Right atrium auricular region (tissue), 2 donors: ENCODE measurements around the gene CCT7. TPM values are rescaled to one million over a fixed set of nuclear protein-coding genes. Genes with fewer than 3 reads are reported as not detected.
"Not testable (repeated sequence)": the region's sequence is repeated elsewhere in the genome, so short reads cannot be mapped to it uniquely, and the experiment has no call there.

ENCODE experiments used
- DNase-seq: peaks from one replicate; pipeline ENCODE4 v3.0.0-alpha.2; 2019; ENCODE audit warnings: low spot score
- H3K27ac ChIP-seq, 2 donors: fragments of 200-600 bp; sonication (generic); 1 replicate in 1 of 2; 2 replicates in 1 of 2; pipeline ENCODE4 v1.5.1; 2016 to 2019
- H3K27me3 ChIP-seq, 2 donors: fragments of 200-600 bp; sonication (generic); one replicate each; pipeline versions ENCODE4 v1.5.1 to v1.6.0; 2017 to 2019
- H3K36me3 ChIP-seq: fragments of 200-600 bp; sonication (generic); one replicate; pipeline ENCODE4 v1.5.1; 2016
- H3K4me1 ChIP-seq, 2 donors: fragments of 200-600 bp; sonication (generic); one replicate each; pipeline versions ENCODE4 v1.5.1 to v1.6.0; 2017 to 2019
- H3K4me3 ChIP-seq, 2 donors: fragments of 200-600 bp; sonication (generic); 1 replicate in 1 of 2; 2 replicates in 1 of 2; pipeline ENCODE4 v1.5.1; 2017 to 2019; ENCODE audit warnings: mild to moderate bottlenecking in 1 of 2, moderate library complexity in 1 of 2
- H3K9me3 ChIP-seq, 2 donors: fragments of 200-600 bp; sonication (generic); one replicate each; pipeline ENCODE4 v1.5.1; 2019
- CTCF ChIP-seq, 2 donors: fragments of 200-600 bp; sonication (generic); IDR thresholded peaks; one replicate each; pipeline ENCODE4 v1.5.1; 2019; ENCODE audit warnings: antibody characterized with exemption in 2 of 2
- total RNA-seq, 2 donors: library from RNA; depleted of rRNA; stranded (reverse); fragments of >200 nt; gene quantifications; one replicate each; pipeline ENCODE4 v1.1.0, GENCODE V29; 2016

Gene CCT7
- total RNA-seq, 2 donors from 2014 or later, result 154 to 191 TPM

GRCh38 chr2:73262108-73262651, 28.1 kb downstream of the CCT7 start:
- Histone ChIP-seq H3K4me1 (no peaks in the 10 kb centered on the region), H3K36me3 (no peaks in the 10 kb centered on the region), H3K27me3 (no peaks in the 10 kb centered on the region), H3K4me3 (no peak overlapping the region), H3K27ac (no peak overlapping the region), H3K9me3 (no peaks in the 10 kb centered on the region)
- no peak for TF ChIP-seq CTCF (IDR thresholded peaks at IDR 0.05)
- no peak for DNase-seq

GRCh38 chr2:73262691-73263429, 28.8 kb downstream of the CCT7 start:
- not testable (repeated sequence) for H3K36me3 ChIP-seq, H3K9me3 ChIP-seq, H3K4me3 ChIP-seq, H3K4me1 ChIP-seq, H3K27me3 ChIP-seq, DNase-seq, H3K27ac ChIP-seq

GRCh38 chr2:73263540-73264331, 29.6 kb downstream of the CCT7 start:
- Histone ChIP-seq H3K36me3 (no peaks in the 10 kb centered on the region), H3K27ac (no peak overlapping the region), H3K27me3 (no peaks in the 10 kb centered on the region), H3K4me3 (no peak overlapping the region), H3K4me1 (peaks cover 0 to 3% of the 10 kb centered on the region in 2 donors), H3K9me3 (no peaks in the 10 kb centered on the region)
- no peak for DNase-seq
- no peak for TF ChIP-seq CTCF (IDR thresholded peaks at IDR 0.05)

GRCh38 chr2:73264332-73264606, 30.2 kb downstream of the CCT7 start:
- H3K4me1 ChIP-seq, result peaks cover 0 to 7% of the 10 kb centered on the region in 2 donors
- no peaks in the 10 kb centered on the region for H3K27me3 ChIP-seq
- no peaks in the 10 kb centered on the region for H3K9me3 ChIP-seq
- DNase-seq, result no peak
- no peak overlapping the region for H3K4me3 ChIP-seq
- no peak overlapping the region for H3K27ac ChIP-seq
- H3K36me3 ChIP-seq, result no peaks in the 10 kb centered on the region
- no peak for TF ChIP-seq CTCF (IDR thresholded peaks at IDR 0.05)

- Histone ChIP-seq H3K27me3 (peaks cover 0 to under 1% of the 10 kb centered on the region in 2 donors), H3K4me3 (no peak overlapping the region), H3K27ac (no peak overlapping the region), H3K9me3 (no peaks in the 10 kb centered on the region), H3K4me1 (peaks cover 0 to 7% of the 10 kb centered on the region in 2 donors), H3K36me3 (no peaks in the 10 kb centered on the region)
- TF ChIP-seq CTCF (IDR thresholded peaks at IDR 0.05), result no peak
- no peak for DNase-seq
Observed at GRCh38 chr2:73264783-73265182, 30.7 kb downstream of the CCT7 start.

GRCh38 chr2:73265298-73266060, 31.4 kb downstream of the CCT7 start:
- DNase-seq, result no peak
- TF ChIP-seq CTCF (IDR thresholded peaks at IDR 0.05), result no peak
- no peak overlapping the region for H3K27ac ChIP-seq
- no peak overlapping the region for H3K4me3 ChIP-seq
- no peaks in the 10 kb centered on the region for H3K36me3 ChIP-seq
- no peaks in the 10 kb centered on the region for H3K9me3 ChIP-seq
- H3K27me3 ChIP-seq, result peaks cover 0 to 2% of the 10 kb centered on the region in 2 donors
- H3K4me1 ChIP-seq, result peaks cover 0 to 7% of the 10 kb centered on the region in 2 donors
